NOMO-1 treated with DMSO at 0.1 percent for 48 hours (cell line): ENCODE results near the gene WDR83.
"Not testable (repeated sequence)": the region's sequence is repeated elsewhere in the genome, so short reads cannot be mapped to it uniquely, and the experiment has no call there.

Experiments used
- DNase-seq: peaks from one replicate; lab custom pipeline; 2025; ENCODE audit not compliant: unreplicated experiment; lab: John Stamatoyannopoulos, UW

The WDR83 gene, protein sequence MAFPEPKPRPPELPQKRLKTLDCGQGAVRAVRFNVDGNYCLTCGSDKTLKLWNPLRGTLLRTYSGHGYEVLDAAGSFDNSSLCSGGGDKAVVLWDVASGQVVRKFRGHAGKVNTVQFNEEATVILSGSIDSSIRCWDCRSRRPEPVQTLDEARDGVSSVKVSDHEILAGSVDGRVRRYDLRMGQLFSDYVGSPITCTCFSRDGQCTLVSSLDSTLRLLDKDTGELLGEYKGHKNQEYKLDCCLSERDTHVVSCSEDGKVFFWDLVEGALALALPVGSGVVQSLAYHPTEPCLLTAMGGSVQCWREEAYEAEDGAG

DNA sequence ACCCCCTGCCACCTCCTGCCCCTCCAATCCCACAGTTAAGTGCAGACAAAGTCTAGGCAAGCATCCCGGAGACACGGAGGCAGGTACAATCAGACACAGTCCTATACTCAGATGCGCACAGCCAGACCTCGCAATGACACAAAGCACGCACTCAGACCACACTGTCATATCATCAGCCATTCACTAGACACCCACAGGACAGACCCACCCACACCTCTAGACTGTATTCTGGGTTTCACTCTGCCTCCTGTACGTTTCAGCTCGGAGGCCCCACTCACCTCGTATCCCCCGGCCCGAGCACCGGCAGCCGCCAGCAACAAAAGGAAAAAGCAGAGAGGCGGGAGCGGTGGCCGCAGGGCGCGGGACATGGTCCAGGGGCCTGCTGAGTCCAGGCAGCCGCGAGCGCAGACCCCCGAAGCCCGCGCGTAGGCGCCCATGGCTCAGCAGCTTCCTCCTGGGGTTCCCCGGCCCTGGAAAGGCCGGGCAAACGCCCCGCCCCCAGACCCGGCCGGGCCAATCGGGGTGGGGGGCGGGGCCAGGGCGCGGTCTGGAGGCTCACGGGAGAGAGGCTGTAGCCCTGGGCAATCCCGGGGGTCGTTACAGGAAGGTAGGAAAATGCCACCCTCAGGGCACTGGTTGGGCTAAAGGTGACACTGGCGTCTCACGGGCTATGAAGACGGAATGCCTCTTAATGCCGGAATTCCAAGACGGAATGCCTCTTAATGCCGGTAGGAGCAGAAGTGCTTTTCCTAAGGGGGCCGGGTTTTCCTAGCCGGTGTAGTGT, at the start of gene WDR83, which contains the start of gene MAN2B1:
Gene WDR83 (plus strand): TSS at position 543 of the 784 bp plus-strand sequence. CDS start 2,984 bp downstream, outside the sequence.
Gene MAN2B1 (minus strand): TSS at position 478 of the 784 bp plus-strand sequence. CDS start 41 bp downstream, at position 437.
- DNase-seq: peak; percentile 48

DNA sequence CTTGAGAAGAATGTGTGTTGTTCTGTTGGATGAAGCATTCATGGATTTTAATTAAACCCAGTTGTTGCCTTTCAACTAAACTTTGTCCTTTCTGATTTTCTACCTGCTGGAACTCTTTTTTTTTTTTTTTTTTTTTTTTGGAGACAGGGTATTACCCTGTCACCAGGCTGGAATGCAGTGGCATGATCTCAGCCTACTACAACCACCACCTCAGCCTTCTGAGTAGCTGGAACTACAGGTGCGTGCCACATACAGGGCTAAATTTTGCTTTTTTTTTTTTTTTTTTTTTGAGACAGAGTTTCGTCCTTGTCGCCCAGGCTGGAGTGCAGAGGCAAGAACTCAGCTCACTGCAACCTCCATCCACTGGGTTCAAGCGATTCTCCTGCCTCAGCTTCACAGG, 49.0 kb upstream of the WDR83 start:
- no peak for DNase-seq

DNA sequence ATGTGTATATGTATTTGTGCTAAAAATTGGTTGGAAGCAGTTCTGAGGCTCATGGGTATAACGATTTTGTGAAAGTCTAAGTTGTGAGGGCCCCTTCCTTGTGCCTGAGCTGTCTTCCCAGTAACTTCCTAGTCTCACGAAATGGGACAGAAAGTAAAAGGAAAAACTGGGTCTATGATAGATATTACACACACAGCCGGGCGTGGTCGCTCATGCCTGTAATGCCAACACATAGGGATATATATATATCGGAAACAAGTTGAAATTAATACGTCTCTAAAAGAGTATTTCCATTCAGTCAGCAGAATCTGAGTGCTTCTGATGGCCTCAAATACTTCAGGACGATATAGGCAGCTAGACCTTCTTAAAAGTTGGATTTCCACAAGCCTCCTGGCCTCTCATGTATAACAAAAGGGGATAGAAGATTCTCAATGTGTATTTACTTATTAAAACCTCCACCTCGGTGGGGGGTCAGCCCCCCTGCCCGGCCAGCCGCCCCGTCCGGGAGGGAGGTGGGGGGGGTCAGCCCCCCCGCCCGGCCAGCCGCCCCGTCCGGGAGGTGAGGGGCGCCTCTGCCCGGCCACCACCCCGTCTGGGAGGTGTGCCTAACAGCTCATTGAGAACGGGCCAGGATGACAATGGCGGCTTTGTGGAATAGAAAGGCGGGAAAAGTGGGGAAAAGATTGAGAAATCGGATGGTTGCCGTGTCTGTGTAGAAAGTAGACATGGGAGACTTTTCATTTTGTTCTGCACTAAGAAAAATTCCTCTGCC, 45.2 kb upstream of the WDR83 start:
- DNase-seq: not testable (repeated sequence)

DNA sequence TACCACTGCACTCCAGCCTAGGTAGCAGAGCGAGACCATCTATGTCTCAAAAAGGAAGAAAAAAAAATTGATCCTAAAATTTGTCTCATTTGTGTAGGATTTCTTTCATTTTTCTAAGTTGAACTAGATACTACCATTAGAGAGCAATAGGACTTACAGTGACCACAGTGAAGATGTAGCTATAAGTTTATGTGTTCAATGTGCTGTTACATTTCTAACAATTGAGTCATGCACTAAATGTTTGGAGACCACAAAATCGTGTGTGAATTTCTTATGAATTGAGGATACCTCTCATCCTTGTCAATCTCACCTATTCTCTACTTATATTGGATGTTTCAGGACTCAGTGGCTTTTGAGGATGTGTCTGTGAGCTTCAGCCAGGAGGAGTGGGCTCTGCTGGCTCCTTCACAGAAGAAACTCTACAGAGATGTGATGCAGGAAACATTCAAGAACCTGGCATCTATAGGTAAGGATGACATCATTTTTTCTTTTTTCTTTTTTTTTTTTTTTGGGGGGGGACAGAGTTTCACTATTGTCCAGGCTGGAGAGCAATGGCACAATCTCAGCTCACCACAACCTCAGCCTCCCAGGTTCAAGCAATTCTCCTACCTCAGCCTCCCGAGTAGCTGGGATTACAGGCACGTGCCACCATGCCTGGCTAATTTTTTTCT, 43.1 kb upstream of the WDR83 start:
- DNase-seq: no peak

DNA sequence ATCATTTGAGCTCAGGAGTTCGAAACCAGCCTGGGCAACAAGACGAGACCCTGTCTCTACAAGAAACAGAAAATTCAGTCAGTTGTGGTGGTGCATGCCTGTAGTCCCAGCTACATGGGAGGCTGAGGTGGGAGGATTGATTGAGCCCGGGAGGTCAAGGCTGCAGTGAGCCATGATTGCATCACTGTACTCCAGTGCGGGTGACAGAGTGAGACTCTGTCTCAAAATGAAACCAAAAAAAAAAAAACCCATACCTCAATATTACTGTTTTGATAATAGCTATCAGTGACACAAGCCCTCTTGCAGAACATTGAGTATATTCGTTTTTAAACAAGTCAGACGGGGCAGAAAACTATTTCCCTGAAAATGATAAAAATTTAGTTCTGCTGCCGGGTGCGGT, 39.6 kb upstream of the WDR83 start:
- DNase-seq: no peak

DNA sequence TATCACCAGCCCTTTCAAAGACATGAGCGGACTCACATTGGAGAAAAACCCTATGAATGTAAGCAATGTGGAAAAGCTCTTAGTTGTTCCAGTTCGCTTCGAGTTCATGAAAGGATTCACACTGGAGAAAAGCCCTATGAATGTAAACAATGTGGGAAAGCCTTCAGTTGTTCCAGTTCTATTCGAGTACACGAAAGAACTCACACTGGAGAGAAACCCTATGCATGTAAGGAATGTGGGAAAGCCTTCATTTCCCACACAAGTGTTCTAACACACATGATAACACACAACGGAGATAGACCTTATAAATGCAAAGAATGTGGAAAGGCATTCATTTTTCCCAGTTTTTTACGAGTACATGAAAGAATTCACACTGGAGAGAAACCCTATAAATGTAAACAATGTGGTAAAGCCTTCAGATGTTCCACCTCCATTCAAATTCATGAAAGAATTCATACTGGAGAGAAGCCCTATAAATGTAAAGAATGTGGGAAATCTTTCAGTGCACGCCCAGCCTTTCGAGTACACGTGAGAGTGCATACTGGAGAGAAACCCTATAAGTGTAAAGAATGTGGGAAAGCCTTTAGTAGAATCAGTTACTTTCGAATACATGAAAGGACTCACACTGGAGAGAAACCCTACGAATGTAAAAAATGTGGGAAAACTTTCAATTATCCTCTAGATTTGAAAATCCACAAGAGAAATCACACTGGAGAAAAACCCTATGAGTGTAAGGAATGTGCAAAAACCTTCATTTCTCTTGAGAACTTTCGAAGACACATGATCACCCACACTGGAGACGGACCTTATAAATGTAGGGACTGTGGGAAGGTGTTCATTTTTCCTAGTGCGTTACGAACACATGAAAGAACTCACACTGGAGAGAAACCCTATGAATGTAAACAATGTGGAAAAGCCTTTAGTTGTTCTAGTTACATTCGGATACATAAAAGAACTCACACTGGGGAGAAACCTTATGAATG, 38.3 kb upstream of the WDR83 start:
- no peak for DNase-seq

DNA sequence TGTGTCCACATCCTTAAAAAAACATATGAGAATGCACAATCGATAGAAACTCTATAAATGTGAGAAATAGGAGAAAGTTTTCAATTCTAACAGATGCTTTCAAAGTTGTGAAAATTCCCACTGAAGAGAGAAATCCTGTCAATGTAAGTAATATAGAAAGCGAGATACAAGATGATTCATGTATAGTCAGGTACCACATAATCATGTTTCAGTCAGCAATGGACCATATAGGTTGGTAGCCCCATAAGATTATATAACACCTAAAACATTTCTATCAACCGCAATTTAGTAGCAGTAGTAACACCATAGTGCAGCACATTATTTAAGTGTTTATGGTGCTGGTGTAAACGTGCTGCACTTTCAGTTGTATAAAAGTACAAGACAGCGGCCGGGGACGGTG, 37.4 kb upstream of the WDR83 start:
- DNase-seq: no peak

DNA sequence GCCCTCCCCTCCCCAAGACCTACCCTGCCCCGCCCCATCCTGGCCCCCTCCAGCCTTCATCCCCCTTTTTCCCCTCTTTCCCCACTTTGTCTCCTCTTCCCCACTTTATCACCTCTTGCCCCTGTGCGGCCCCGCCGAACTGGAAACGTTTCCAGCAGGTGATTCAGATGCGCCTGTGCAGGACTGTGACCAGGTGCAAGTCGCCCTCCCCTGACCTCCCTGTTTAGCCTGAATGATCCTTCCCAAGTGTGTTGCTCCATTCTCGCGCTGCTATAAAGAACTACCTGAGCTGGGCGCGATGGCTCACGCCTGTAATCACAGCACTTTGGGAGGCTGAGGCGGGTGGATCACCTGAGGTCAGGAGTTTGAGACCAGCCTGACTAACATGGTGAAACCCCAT, 30.0 kb upstream of the WDR83 start:
- no peak for DNase-seq

DNA sequence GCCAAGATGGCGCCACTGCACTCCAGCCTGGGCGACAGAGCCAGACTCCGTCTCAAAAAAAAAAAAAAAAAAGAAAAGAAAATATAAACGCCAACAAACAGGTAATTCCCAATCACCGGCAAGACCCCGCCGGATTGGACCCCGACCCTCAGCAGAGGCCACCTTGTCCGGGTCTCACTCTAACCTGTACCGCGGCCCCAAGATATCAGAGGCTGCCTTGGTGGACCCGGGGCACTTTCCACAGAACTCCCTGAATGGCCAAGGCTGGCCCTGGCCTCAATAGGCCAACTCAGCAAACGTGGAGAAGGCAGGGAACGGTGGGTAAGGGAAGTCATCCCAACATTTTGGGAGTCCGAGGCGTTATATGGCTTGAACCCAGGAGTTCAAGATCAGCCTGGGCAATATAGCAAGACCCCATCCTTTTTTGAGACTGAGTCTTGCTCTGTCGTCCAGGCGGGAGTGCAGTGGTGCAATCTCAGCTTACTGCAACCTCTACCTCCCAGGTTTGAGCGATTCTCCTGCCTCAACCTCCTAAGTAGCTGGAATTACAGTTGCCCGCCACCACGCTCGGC, 27.9 kb upstream of the WDR83 start:
- no peak for DNase-seq

DNA sequence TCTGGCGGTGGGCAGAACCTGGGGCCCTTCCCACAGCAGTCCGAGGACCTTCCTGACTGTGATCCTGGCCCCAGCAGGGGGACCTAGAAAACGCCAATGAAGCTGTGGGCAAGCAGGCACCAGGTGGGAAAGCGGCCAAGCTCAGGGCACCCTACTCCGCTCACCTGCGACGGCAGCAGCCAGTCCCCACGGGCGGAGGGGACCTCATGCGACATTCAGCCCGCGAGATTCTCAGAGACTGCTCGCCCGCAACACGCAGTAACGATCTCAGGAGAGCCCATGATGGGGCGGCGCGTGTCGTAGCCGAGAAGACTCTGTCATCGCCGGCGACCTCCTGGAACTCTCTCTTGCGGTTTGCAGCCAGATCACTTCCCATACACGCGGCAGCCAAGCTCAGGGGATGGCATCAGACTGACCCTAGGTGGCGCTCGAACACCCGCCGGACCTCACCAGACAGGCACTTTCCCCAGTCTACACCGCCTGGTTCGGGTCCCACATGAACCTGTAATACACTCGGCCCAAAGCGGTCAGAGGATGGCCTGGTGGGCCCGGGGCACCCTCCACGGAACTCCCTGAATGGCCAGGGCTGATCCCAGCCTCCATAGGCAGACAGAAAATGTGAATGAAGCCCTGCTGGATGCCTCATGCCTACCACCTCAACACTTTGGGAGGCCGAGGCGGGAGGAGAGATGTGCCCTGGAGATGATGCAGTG, 26.6 kb upstream of the WDR83 start:
- peak; percentile 87 for DNase-seq

DNA sequence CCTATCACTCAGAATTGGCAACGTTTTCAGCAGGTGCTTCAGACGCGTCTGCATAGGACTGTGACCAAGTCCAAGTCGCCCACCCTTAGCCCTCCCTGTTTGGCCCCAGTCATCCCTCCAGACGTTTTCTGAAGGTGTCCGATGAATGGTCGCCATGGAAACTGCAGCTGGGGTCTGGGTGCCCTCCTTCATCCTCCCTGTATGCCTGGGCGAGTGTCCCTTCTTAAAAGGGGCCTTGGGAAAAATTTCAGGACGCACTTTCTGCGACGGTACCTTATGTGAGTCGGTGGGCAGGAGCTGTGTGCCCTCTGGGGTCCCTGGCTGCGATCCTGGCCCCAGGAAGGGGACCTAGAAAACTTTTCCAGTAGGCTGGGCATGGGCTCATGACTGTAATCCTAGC, 25.2 kb upstream of the WDR83 start:
- no peak for DNase-seq

DNA sequence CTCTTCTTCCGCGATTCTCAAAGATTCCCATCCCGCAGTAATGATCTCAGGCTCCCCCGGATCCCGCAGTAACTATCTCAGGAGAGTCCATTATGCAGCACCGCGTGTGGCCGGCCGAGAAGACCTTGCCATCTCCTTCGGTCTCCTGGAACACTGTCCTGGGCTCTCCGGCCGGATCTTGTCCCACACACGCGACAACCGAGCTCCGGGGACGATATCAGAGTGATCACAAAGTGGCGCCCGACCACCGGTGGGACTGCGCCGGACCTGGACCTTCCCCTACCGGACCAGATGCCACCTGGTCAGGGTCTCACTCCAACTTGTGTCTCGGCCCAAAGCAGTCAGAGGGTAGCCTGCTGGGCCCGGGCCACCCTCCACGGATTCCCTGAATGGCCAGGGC, 24.1 kb upstream of the WDR83 start:
- no peak for DNase-seq

DNA sequence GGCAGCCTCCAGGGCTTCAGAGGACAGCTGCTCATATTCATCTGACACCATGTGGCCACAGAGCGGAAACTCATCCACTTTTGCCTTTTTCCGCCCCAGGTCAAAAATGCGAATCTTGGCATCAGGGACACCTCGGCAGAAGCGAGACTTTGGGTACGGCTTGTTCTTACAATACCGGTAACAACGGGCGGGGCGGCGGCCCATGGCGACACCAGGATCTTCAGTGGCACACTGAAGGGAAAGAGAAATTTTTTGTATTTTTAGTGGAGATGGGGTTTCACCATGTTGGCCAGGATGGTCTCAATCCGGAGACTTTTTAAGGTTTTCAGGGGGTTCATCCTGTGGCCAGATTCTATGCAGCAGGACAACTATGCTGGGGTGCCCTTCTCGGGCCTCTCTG, 22.9 kb upstream of the WDR83 start:
- not testable (repeated sequence) for DNase-seq

DNA sequence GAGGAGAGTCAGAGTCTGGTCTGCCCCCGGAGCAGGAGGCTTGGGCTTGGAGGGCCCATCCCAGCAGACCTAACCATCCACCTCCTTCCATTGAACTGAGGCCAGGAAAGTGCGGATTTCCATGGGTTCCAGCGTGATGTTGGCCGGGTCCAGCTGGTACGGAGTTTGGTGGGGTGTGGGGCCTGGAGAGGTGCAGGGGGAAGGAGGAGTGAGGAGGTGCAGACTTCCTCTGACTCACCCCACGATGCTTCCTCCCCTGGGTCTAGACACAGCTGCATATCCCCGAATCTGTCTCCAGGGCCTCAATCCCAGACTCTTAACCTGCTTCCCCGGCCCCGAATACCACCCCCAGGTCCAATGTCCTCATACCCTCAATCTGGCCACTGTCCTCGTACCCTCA, 20.1 kb upstream of the WDR83 start:
- no peak for DNase-seq

DNA sequence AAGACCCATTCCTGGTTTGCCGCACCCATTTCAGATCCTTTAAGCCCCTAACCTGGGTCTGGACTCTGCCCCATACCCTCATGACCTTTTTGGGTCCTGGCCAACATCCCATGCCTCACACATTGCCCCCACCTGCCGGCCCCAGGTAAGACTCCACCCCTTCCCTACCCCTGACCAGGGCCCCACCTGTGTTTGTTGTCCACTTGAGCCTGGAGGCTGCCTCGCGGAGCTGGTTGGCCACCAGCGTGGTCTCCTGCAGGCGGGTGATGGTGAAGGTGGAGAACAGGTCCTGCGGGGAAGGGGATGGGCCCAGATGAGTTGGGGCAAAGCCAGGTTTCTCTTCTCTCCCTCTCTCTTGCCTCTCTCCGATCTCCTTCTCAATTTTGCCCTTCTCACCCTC, 19.6 kb upstream of the WDR83 start:
- no peak for DNase-seq

DNA sequence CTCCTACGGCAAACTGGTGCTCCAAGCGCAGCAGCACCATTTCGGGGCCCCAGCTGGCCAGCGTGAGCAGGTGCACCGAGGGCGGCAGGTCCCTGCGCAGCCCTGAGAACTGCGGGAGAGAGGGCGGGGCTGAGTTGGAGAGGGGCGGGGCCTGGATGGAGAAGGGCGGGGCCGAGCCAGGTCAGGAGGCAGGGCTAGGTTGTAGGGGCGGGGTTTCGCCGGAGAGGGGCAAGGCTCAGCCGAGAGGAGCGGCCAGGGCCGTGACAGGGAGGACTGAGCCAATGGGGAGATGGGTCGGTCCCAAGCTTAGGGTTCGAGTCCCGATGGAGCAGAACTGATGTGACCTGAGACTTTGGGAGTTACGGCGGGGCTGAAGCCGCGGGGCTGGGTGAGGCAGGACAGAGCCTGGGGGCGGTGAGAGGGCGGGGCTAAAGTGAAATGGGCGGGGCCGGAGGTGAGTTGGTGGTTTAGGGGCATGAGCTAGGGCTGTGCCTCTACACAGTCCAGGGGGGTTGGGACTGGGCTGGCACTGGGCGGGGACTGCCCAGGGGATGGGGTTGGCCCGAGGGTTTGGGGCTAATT, 19.0 kb upstream of the WDR83 start:
- DNase-seq: no peak

DNA sequence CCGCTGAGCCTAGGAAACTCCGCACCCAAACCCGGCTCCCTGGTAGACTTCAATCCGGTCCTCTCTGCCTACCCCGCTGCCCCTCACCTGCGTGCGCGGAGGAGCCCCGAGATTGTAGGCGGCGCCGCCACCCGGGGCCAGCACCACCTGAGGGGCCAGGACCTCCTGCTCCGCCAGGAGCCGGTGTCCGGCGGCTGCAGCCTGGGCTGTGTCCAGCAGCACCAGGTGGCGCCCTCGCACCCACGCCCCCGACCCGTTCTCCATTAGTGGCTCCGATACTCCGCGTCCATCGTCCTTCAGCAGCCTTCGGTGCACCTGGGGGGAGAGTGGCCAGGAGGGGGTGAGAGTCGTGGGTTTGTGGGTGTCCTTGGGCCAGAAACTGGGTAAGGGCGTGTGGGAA, 18.5 kb upstream of the WDR83 start:
- DNase-seq: no peak

DNA sequence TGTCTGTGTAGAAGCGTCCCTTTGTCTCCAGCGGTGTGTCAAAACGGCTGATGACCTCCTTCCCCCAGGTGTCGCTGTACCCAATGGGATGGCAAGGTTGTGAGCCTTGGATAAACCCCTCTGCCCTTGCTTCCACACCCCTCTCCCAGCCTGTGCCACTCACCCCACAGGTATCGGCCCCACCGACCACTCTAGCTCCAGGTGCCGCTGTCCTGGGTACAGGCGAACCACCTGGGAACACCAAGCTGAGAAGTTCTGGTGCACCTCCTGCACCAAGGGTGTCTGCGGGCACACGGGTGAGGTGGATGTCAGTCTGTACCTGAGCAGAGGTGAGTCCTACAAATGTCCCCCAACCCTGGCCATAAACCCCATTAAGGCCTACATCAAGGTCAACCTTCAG, 16.7 kb upstream of the WDR83 start:
- no peak for DNase-seq

DNA sequence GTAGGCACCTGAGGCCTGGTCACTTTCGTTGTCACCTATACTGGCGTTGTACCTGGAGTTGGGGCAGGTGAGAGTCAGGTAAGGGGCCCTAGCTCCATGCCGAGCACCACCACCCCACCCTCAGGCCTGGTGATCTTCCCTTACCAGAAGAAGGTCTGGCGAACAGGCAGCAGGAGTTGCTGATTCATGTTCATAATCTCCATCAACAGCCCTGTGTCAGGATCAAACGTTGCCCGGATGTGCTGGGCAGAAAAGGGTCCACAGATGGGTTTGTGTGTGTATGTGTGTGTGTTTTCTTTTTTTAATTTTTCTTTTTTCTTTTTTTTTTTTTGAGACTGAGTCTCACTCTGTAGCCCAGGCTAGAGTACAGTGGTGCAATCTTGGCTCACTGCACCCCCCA, 14.4 kb upstream of the WDR83 start:
- no peak for DNase-seq
